SK-MEL-5 (cell line): ENCODE data around the gene HABP2. TPM values are rescaled to one million over a fixed set of nuclear protein-coding genes. Genes with fewer than 3 reads are reported as not detected.

Experiments used
- DNase-seq: peaks from one replicate; pipeline ENCODE4 v3.0.0-alpha.2; 2016; ENCODE audit warnings: low read depth, low spot score
- in situ Hi-C: cut with HindIII; loops from 2 replicates; pipeline ENCODE4 v1.10.0; 2016; ENCODE audit warnings: low sequenced_read_pairs, high pct_unique_total_duplicates, low pct_unique_long_range_greater_than_20kb
- total RNA-seq: library from RNA; depleted of rRNA; stranded (reverse); fragments of >200 nt; shearing (Covaris generic); gene quantifications from 2 replicates; pipeline ENCODE4 v1.2.3, GENCODE V29; 2014

Gene HABP2
- total RNA-seq, 1 experiment from 2014 or later: not detected

DNA sequence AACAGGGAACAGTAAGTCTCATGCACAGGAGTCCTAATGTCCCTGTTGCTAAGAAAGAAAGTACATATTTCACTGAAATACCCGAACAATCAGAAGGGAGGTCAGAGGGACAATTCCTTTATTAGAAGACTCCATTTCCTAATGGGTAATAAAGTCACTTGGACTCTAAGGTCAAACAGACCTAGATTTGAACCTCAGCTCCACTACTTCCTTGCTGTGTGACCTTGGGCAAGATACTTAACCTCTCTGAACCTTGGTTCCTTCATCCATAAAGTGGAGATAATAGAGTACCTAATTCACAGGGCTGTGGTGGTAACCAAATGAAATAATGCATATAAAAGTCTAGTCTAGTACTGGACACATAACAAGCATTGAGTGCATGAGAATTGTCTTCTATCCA, 29.2 kb upstream of the HABP2 start:
- in situ Hi-C loops: no loop called here
- DNase-seq: no peak

DNA sequence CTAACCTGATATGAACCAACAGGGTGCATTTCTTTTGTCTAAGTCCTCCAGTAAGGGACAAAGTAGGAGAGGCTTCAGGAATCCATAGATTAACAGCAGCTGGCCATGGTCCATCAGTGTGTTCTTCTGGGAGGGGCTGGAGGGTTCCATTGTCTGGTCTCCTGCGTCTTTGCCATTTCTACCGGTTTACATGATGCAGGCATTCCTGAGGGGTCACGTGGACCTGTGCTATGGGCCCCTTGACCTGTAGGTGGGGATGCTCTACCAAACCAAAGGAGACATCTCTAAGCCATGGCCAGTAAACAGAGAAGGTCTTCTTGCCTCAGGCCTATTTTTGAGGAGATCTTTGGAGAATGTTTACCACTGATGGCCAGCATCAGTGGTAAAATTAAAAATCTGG, 28.7 kb upstream of the HABP2 start:
- in situ Hi-C loops: no loop called here
- peak; percentile 10 for DNase-seq

DNA sequence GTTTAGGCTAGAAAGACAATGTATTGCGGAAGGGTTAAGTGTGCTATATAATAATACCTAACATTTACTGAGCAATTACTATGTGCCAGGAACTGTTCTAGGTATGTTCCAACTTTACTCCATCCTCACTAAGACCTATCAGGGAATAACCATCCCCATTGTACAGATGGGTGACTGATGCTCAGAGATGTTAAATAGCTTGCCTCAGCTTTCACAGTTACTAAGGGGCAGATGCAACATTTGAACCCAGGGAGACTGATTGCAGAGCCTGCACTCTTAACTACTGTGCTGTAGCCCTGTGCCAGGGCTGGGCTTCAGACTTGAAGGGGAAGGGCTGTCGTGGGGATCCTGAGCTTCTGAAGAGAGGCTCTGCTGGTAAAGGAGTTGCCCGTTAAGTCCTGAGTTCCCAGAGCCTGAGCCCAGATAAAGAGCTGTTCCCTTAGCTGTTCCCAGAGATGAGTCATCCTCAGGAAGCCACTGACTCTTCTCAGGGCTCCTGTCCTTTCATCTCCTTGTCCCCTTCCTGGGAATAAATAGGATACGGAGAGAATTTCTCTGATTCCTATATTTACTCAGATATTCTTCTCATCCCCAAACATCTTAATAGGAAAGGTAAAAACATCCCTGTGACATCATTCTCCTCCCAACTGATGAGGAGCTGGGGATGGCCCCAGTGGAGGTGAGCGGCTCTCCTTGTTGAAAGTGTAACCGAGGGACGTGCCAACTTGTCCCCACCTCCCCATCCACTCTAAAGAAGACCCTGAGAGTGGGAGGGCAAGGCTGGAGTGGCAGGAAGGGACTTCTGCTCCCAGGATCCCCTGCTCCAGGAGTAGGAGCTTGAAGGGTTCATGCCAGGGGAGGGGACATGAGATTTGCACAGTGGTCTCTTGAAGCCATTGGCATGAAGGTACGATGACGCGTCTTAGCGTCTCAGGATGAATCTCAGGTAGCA, 28.0 kb upstream of the HABP2 start:
- DNase-seq: no peak
- in situ Hi-C loops: no loop called here

DNA sequence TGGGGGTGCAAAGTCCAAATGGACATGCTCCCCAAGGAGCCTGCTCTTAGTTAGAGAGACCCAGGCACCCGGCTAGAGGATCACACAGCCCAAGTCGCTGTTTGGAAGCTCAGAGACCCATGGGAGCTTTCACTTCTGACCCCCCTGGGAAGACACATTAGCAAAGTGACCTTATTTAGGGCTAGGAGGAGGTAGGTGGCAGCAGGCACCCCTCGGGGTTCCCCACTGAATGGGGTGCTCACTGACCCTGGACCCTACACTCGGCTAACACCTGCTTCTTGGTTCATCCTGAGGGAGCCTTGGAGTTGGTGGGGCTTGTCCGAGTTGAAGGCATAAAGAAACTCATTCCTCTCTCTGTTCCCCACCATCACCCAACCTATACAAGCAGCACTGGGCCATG, 27.1 kb upstream of the HABP2 start:
- in situ Hi-C loops: no loop called here
- DNase-seq: no peak

DNA sequence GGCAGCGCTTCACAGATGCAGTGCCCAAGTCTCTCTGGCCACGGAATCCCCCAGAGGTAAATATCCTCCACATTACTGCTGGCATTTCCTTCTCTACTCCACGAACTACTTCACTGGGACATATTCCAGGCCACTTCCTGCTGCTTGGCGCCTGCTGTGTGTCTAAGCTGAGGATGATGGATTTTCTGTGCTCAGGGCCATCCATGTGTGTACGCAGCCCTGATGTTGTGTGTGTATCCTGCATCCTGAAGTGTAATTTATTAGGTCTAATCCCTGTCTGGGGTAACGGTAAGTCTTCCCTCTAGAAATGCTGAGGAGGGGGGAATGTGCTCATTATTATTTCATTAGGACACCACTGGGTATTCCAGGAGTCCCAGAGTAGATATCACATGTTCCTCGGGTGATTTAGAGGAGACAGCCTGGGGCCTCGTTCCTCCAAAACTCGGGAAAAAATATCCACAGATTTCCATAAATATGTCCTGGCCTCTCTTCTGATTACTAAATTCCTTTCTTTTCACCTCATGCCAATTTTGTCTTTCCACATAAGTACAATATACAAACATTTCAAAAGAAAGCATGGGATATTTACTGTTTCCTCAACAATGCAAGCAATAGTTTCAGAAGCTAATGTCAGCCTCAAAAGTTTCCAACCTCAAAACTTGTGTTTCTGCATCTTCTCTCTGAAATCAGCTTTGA, 25.5 kb upstream of the HABP2 start:
- in situ Hi-C loops: no loop called here
- no peak for DNase-seq

DNA sequence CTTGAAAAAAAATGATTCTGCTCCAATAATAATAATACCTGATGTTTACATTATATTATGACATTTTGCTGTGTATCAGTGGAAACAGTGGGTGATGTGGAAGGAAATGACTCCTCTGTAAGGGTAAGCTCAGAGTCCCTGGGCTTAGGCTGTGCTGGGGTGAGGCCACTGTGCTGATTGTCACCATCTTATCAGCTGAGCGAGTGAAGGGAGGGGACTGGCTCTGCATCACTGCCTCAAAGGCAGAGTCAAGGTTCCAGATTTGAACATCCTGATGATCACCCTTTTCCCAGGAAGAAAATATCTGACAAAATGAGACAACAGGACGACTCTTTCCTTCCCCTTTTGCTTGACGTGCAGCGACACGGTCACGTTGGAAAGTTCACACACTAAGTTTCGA, 24.0 kb upstream of the HABP2 start:
- DNase-seq: no peak
- in situ Hi-C loops: no loop called here

DNA sequence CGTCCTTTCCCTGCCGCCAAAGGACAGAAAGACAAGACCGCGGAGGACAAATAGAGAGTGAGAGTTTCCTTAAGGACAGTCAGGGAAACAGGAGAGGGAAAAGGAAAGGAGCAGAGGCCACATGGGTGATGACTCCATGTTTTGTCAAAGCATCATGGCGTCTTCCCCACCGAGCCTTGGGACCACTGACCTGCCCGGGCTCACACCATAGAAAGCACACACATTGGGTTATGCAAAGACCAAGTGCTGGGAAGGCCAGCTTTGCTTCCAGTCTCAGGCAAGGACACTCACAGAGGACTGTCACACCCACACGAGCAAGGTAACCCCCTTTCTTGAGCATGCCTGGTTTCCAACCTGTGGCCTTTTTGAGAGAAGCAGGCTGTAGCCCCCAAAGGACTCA, 23.3 kb upstream of the HABP2 start:
- in situ Hi-C loops: no loop called here
- no peak for DNase-seq

DNA sequence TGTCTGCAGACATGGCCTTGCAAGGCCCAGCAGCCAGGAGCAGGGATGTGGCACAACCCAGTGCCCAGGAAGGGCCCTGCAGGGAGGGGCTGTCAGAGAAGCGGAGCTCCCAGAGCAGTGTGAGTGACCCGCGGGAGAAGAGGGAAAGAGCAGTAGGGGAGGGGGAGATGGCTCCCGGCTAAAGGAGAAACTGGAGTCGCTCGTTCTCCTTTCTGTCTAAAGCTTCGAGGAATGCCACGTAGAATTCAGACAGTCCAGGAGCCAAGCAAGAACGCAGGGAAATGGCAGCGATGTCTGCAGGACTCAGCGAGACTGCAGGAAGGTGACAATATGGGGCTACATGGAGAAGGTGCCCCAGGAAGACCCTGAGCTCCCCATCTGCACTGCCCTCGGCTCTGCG, 22.4 kb upstream of the HABP2 start:
- no peak for DNase-seq
- in situ Hi-C loops: no loop called here

DNA sequence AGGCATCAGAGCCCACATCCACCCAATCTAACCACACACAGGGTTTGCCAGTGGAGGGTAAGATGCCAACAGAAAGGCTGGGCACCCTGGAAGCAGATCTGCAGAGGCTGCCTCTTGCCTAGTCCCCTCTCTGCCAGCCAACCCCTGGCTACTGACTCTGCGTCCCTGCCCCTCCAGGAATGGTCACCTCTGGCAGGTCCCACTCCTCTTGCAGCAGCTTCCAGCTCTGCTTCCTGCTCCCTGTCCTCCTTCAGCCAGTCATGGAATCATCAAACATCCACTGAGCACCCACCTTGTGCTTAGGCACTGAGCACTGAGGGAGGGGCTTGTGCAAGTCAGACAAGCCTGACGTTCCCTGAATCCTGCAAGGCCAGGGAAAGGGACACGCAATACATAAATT, 20.1 kb upstream of the HABP2 start:
- in situ Hi-C loops: no loop called here
- DNase-seq: no peak

DNA sequence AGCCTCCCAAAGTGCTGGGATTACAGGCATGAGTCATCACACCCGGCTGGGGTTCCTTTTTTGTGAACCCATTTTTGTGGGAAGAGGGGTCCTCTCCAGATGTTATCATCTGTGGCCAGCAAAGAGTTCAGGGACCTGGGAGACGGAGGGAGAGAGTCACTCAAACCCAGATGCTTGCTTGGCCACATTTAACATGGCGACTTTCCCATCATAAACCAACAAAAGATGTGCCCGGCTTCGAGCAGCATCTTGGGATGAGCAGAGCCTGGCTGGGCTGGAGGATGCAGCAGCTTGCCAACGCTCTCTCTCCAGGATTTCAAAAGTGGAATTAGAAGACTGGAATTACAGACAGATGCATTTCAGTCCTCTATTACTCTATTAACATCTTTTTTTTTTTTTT, 19.1 kb upstream of the HABP2 start:
- DNase-seq: no peak
- in situ Hi-C loops: no loop called here

DNA sequence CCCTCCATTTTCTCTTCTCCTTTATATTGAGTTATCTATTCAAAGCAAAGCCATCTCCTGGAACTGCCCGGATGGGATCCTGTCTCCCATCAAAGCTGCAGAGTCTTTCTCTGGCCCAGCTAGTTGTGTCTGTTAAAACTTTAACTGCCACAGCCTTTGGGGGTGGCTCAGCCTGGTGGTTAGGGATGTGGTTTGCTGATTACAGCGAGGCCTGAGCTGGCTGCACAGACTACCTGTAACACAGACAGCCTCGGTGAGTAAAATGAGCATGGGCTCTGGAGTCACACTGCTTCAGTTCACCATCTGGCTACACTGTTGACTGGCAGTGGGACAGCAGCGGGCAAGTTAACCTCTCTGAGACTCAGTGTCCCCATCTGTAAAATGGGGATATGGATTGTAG, 18.4 kb upstream of the HABP2 start:
- no peak for DNase-seq
- in situ Hi-C loops: no loop called here

DNA sequence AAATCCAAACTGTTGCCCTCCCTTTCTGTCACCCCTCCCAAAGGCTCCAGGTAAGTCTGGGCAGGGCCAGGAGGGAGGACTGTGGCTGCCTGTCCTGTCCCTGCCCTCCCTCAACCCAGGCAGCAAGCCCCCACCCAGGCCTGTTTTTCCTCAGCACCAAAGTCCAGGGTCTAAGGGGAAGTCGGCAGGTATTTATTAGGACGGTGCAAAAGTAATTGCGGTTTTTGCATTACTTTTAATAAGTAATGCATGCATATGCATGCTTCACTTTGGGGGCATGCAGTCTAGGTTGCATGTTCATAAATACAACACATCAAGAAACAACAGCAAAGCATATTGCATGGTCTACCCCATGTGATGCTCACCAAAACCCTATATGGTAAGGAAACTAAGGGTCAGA, 15.2 kb upstream of the HABP2 start:
- in situ Hi-C loops: no loop called here

DNA sequence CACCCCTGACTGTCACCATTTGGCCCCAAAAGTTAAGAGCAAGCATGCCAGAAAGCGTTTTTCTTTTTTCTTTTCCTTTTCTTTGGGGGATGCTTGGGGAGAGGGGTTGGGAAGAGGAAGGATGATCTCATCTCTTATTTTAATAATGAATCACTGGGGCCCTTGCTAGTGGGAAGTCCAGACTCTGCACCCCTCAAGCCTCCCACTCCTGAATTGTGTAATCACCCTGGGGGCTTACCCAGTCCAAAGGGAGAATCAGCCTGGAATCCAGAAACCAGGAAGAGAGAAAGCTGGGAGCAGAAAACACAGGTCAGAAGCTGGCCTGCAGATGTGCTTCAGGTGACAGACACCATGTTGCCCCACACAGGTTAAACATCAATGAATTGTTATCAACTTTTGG, 14.7 kb upstream of the HABP2 start:
- DNase-seq: no peak
- in situ Hi-C loops: no loop called here

More for the DNA sequence above, 15.2 kb upstream of the HABP2 start:
- no peak for DNase-seq

DNA sequence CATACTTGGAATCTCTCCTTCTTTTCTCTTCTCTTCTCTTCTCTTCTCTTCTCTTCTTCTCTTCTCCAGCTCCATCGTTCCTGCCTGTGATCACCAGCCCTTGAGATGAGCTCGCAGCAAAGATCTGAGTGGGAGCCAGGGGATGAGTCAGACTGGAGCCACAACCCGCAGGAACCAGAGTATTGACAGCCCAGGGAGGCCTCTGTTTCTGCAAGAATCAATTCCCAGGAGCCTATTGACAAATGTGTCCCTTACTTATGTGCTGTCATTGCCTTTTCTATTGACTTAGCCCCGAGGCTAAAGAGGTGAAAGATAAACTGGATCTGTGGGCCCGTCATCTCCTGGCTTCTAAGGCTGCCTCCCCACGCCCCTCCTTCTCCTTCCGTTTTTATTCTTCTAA, 13.1 kb upstream of the HABP2 start:
- no peak for DNase-seq
- in situ Hi-C loops: no loop called here

DNA sequence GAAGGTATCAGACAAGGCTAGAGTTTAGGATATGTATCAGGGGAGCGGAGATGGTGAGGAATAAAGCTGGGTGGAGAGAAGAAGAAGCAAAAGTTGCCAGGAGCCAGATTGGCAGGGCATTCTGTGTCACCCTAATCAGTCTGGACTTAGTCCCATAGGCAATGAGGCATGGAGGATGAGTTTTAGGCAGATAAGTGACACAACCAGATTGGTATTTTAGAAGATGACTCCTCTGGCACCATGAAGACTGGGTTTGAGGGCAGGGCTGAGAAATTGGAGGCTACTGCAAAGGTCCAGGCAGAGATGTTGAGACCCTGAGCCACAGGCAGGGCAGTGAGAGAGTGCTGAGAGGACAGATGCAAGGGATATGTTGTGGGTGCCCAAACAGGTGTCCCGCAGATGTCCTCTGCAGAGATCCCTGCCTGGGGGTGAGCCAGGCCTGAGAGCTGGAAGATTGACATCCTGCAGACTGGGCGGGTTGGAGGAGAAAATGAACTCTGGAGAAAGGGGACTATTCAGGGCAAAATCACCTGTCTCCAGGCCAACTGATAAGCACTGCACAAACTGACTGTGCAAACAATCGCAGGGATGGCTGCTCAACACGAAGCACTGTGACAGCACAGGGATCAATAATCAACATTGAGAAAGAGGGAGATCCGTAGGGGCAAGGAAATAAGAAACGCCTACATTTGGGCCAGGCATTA, 11.9 kb upstream of the HABP2 start:
- DNase-seq: no peak
- in situ Hi-C loops: no loop called here

DNA sequence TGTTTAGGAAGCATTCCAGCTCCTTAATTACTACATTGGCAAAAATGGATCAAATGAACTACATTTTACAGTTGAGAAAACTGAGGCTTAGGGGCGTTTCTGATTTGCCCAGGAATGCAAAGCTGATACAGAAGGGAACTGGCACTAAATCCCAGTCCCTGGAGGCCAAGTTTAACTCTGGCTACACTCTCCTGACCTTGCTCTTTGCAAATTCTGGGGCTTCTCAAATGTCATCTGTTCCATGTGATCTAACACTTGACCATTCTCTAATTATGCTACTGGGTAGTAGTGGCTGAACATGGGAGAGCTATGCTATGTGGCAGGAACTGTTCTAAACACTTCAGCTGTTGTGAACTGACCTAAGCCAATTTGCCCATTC, 11.3 kb upstream of the HABP2 start:
- DNase-seq: no peak
- in situ Hi-C loops: no loop called here

DNA sequence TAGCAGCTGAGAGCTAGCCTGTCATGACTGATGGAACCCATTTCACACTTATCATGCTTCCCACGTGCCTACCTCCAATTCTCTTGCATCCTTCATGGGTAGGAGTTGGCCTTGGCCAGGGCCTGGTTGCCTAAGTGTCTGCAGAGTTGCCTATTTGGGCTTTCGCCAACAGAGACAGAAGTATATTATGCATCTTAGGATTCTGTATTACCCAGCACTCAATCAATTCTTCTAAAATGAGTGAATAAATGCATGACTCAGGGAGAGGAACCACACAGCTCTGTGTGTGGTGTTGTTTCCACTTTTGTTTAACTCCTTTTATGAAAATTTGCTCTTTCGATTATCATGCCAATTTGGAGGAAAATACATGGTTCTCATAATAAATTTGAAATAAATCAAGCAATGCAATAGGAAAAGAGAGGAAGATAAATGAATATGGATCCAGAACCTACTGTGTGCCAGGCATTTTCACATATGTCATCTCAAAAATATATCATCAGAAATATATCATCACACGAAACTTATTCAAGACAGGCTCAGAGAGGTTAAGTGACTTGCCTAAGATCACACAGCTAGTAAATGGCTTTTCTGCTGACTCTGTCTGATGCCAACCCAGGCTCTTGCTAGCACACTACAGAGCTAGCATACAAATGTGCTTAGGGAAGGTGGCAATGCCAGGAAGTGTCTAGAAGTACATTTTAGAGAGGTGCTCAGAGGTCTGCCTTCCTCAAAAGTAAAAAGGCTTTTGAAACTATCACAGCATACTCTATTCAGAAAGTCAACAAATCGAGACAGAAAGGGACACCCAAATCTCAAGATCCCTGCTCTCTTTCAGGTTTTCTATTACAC, 9.5 kb upstream of the HABP2 start:
- in situ Hi-C loops: no loop called here
- DNase-seq: no peak

DNA sequence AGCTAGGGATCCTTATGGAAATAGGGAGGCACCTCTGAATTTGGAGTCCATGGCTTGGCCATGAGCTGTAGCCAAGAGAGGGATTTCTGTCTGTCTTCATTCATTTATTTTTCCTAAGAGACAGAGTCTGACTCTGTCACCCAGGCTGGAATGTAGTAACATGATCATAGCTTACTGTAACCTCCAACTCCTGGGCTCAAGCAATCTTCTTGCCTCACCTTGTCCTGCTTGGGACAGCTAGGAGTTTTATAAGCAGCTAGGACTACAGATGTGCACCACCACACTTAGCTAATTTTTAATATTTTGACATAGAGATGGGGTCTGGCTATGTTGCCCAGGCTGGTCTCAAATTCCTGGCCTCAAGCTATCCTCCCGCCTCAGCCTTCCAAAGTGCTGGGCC, 8.5 kb upstream of the HABP2 start:
- in situ Hi-C loops: no loop called here
- no peak for DNase-seq
